ENCODE results near the gene PHB1.

DNA sequence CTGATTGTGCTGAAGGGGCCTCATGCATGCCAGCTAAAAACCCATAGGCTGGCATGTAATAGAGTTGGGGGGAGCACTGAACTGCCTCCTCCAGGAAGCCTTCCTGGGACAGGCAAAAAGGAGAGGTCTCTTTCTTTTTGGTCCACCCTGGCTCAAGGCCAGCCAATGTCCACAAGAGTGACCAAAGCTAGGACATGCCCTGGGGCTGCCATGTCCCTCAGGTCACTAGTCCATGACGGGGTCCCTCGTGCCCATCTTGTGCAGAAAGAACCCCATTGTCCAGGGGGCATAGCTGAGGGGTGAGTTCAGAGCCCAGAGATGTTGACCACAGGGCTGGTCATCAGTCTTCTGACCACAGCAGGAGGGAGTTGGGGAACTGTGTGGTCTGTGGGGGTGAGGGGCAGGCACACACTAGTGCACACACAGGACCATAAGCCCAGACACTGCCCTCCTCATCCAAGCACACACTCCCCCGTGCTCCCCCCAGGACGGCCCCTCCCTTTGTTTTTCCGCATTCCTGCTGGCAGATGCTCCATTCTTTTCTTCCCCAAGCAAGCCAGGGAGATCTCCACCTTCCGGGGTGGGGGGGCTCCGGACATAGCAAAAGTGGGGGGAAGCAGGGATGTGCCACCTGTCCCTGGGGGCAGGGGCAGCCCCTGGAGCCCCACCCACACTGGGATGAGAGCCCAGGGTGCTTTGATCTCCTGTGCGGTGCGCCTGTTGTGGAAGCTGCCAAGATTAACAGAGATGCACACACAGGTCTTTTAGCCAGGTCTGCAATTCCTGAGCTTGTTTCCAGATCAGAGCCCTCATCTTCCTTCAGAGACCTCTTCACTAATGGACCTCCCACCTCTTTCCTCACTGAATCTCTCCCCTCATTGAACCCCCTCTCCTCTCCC is 25.2 kb upstream of the PHB1 start:
- TF ChIP-seq POLR2A (IDR thresholded peaks at IDR 0.05) (no peak), CTCF (IDR thresholded peaks at IDR 0.05) (no peak), EP300 (IDR thresholded peaks at IDR 0.05) (no peak), POLR2AphosphoS5 (IDR thresholded peaks at IDR 0.05) (no peak)

Measured in gastroesophageal sphincter (tissue), 3 donors.